ENCODE measurements around the gene DQX1.
"Not testable (repeated sequence)": the region's sequence is repeated elsewhere in the genome, so short reads cannot be mapped to it uniquely, and the experiment has no call there.

DQX1 gene

DNA sequence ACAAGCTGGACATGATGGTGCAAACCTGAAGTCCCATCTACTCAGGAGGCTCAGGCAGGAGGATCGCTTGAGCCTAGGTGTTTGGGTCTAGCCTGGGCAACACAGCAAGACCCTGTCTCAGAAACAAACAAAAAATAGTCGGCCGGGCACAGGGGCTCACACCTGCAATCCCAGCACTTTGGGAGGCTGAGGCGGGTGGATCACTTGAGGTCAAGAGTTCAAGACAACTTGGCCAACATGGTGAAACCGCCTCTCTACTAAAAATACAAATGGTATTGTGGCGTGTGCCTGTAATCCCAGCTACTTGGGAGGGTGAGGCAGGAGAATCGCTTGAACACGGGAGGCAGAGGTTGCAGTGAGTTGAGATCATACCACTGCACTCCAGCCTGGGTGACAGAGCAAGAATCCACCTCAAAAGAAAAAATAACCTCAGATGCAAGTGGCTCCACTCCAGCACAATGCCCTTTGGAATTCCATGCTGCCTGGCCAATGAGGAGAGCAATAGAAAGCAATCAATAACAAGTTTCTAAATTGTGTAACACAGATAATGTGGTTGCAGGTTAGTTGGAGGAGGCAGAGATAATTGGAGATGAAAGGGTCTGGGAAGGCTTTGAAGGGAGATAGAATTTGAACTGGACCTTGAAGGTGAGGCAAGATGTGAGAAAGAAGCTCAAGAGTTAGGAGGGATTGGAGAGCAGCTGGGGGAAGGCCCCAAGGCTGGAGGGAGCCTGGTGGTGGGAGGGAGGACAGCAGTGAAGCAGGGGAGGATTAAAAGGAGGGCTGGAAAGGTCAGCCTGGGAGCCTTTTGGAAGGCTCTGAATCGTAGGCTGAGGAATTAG is 37.2 kb downstream of the DQX1 start:
- Histone ChIP-seq H3K4me3 (ENCODE audit: low read depth, low read length) (no peak overlapping the region), H3K4me1 (no peaks in the 10 kb centered on the region), H2AFZ (no peak overlapping the region), H3K79me2 (peaks cover 8% of the 10 kb centered on the region), H3K9me3 (ENCODE audit: control insufficient read depth, low read length) (no peaks in the 10 kb centered on the region), H3K4me2 (ENCODE audit: low read length) (no peak overlapping the region), H3K27ac (no peak overlapping the region), H3K9ac (no peak overlapping the region), H3K27me3 (ENCODE audit: control insufficient read depth, insufficient read depth, low read length) (no peaks in the 10 kb centered on the region), H3K36me3 (ENCODE audit: control insufficient read depth, insufficient read depth, low read length) (no peaks in the 10 kb centered on the region)
- TF ChIP-seq, protein P1, sequence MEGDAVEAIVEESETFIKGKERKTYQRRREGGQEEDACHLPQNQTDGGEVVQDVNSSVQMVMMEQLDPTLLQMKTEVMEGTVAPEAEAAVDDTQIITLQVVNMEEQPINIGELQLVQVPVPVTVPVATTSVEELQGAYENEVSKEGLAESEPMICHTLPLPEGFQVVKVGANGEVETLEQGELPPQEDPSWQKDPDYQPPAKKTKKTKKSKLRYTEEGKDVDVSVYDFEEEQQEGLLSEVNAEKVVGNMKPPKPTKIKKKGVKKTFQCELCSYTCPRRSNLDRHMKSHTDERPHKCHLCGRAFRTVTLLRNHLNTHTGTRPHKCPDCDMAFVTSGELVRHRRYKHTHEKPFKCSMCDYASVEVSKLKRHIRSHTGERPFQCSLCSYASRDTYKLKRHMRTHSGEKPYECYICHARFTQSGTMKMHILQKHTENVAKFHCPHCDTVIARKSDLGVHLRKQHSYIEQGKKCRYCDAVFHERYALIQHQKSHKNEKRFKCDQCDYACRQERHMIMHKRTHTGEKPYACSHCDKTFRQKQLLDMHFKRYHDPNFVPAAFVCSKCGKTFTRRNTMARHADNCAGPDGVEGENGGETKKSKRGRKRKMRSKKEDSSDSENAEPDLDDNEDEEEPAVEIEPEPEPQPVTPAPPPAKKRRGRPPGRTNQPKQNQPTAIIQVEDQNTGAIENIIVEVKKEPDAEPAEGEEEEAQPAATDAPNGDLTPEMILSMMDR (IDR thresholded peaks at IDR 0.05): no peak

DNA sequence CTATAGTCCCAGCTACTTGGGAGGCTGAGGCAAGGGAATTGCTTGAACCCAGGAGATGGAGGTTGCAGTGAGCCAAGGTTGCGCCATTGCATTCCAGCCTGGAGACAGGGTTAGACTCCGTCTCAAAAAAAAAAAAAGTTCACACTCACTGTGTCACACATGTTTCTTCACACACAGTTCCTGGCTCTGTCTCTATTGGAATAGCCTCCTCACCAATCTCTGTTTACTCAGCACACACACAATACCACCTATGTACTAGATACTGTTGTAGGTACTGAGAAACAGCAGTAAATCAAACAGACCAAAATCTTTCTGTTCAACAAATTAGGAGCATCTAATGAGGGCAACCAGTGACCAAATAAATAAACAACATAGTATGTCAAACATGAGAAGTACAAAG is 39.9 kb downstream of the DQX1 start:
- Histone ChIP-seq H3K4me3 (ENCODE audit: low read depth, low read length) (no peak overlapping the region), H3K79me2 (peaks cover 17% of the 10 kb centered on the region), H2AFZ (no peak overlapping the region), H3K4me2 (ENCODE audit: low read length) (no peak overlapping the region), H3K27me3 (ENCODE audit: control insufficient read depth, insufficient read depth, low read length) (no peaks in the 10 kb centered on the region), H3K4me1 (no peaks in the 10 kb centered on the region), H3K9me3 (ENCODE audit: control insufficient read depth, low read length) (no peaks in the 10 kb centered on the region), H3K9ac (no peak overlapping the region), H3K36me3 (ENCODE audit: control insufficient read depth, insufficient read depth, low read length) (no peaks in the 10 kb centered on the region), H3K27ac (no peak overlapping the region)
- TF ChIP-seq, protein P1 (IDR thresholded peaks at IDR 0.05): no peak

DNA sequence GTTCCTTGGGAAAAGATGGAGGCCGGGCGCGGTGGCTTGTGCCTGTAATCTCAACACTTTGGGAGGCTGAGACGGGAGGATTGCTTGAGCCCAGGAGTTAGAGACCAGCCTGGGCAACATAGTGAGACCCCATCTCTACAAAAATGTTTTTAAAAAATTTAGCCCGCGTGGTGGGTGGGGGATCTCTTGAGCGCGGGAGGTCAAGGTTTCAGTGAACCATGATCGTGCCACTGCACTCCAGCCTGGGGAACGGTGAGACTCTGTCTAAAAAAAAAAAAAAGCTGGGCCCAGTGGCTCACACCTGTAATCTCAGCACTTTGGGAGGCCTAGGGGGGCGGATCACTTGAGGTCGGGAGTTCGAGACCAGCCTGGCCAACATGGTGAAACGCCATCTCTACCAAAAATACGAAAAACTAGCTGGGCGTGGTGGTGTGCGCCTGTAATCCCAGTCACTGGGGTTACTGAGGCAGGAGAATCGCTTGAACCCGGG is 42.3 kb downstream of the DQX1 start:
- not testable (repeated sequence) for H3K27ac ChIP-seq; H3K36me3 ChIP-seq (ENCODE audit: control insufficient read depth, insufficient read depth, low read length); H3K9me3 ChIP-seq (ENCODE audit: control insufficient read depth, low read length); H3K27me3 ChIP-seq (ENCODE audit: control insufficient read depth, insufficient read depth, low read length); H3K9ac ChIP-seq; H3K4me1 ChIP-seq
- Histone ChIP-seq H3K4me3 (ENCODE audit: low read depth, low read length) (peak overlapping the region; percentile 94), H2AFZ (peak overlapping the region; percentile 79), H3K4me2 (ENCODE audit: low read length) (peak overlapping the region; percentile 97), H3K79me2 (peaks cover 20% of the 10 kb centered on the region)

DNA sequence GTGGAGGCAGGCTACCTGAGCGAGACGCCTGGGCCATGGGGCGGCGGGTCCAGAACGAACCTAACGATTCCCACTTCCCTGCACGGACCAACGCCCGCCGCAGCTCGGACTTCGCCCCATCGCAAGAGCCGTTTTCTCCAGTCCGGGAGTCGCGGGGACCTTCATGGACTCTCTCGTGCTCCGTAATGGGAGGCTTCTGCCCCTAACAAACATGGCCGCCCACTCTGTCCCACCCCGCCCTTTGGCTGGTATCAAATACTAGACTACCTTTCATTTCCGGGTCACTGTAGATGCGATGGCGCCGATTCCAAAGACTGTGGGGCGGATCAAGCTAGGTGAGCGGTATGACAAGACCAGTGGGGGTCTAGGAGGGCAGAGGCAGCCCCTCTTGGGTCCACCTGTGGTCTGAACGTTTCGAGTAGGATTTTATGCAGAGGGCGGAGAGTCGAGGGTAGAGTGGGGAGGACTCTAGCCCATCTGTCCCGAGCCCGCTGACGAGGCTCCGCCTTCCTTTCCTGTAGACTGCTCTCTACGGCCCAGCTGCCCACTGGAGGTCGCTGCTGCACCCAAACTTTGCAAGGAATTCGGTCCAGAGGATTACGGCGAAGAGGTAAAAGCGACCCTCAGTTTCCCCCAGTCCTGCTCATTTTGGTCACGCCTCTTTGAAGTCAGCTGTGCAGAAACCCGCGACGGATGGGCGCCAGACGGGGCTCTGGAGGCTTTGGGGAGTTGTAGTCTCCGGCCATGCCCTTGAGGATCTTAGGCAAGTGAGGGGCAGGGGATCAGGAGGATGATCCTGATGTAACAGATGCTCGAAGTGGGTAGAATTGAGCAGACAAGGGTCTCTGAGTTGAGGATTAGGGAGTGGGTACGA is 43.0 kb downstream of the DQX1 start, which contains the start of the genes CCDC142 and TTC31:
Gene CCDC142 (minus strand): TSS at position 198 of the 874 bp plus-strand sequence. CDS start 161 bp downstream, at position 37.
Gene TTC31 (plus strand): TSS at position 281 of the 874 bp plus-strand sequence. CDS start 15 bp downstream, at position 296.
- H3K27ac ChIP-seq: peak within 1 kb of the TSS; percentile 83
- H3K79me2 ChIP-seq: peaks cover 20% of the 10 kb centered on the region
- peak within 1 kb of the TSS; percentile 97 for H3K4me2 ChIP-seq (ENCODE audit: low read length)
- TF ChIP-seq, protein P1 (IDR thresholded peaks at IDR 0.05): peak; percentile 93
- no peaks in the 10 kb centered on the region for H3K4me1 ChIP-seq
- H3K4me3 ChIP-seq (ENCODE audit: low read depth, low read length): peak within 1 kb of the TSS; percentile 94
- H3K9me3 ChIP-seq (ENCODE audit: control insufficient read depth, low read length): no peaks in the 10 kb centered on the region
- H3K9ac ChIP-seq: peak within 1 kb of the TSS; percentile 1
- no peaks in the 10 kb centered on the region for H3K27me3 ChIP-seq (ENCODE audit: control insufficient read depth, insufficient read depth, low read length)
- H3K36me3 ChIP-seq (ENCODE audit: control insufficient read depth, insufficient read depth, low read length): no peaks in the 10 kb centered on the region
- H2AFZ ChIP-seq: peak within 1 kb of the TSS; percentile 79

All from parathyroid adenoma (tissue), 2 donors.